ENCODE data around the gene UBE2L3. TPM values are rescaled to one million over a fixed set of nuclear protein-coding genes. Genes with fewer than 3 reads are reported as not detected.
A peak's percentile ranks its signal among the peaks of the same experiment; 100 is the strongest.

Gene UBE2L3
- total RNA-seq, 1 experiment from 2014 or later: 44.2 TPM

- intact Hi-C loops (cut with micrococcal nuclease): no loop called here
- H3K36me3 Mint-ChIP-seq (ENCODE audit: insufficient read depth, unreplicated experiment): peaks cover 80% of the 10 kb centered on the region
- TF ChIP-seq CTCF (IDR thresholded peaks at IDR 0.05; ENCODE audit: unreplicated experiment): peak; percentile 59
- DNase-seq (ENCODE audit: unreplicated experiment): peak; percentile 46
- CTCF ChIA-PET: interaction anchor here (0.6 to 2.6 kb wide), 4 partner anchors 16 to 558 kb away, joined by 3 to 10 read pairs (median 3); partner anchors contain the start of gene SDF2L1
- H3K9me3 Mint-ChIP-seq (ENCODE audit: unreplicated experiment): no peaks in the 10 kb centered on the region
- no peak overlapping the region for H3K27ac Mint-ChIP-seq (ENCODE audit: low read depth, unreplicated experiment)
- no TSS peak for BruUV-seq (replicated peaks)
- no peak overlapping the region for H3K4me3 Mint-ChIP-seq (ENCODE audit: unreplicated experiment)
- peaks cover 34% of the 10 kb centered on the region for H3K4me1 Mint-ChIP-seq (ENCODE audit: insufficient read depth, unreplicated experiment)
- POLR2A ChIA-PET: interaction anchor here (1.5 to 2.2 kb wide), 2 partner anchors 8 to 11 kb away, joined by 5 to 7 read pairs; no protein-coding TSS in a partner anchor
- no peaks in the 10 kb centered on the region for H3K27me3 Mint-ChIP-seq (ENCODE audit: insufficient read depth, unreplicated experiment)
Measured at GRCh38 chr22:21624120-21624879, 56.8 kb downstream of the UBE2L3 start.

- TF ChIP-seq CTCF (IDR thresholded peaks at IDR 0.05; ENCODE audit: unreplicated experiment): no peak
- Mint-ChIP-seq H3K36me3 (ENCODE audit: insufficient read depth, unreplicated experiment) (peaks cover 82% of the 10 kb centered on the region), H3K27ac (ENCODE audit: low read depth, unreplicated experiment) (no peak overlapping the region), H3K4me3 (ENCODE audit: unreplicated experiment) (no peak overlapping the region), H3K4me1 (ENCODE audit: insufficient read depth, unreplicated experiment) (peaks cover 34% of the 10 kb centered on the region), H3K9me3 (ENCODE audit: unreplicated experiment) (no peaks in the 10 kb centered on the region), H3K27me3 (ENCODE audit: insufficient read depth, unreplicated experiment) (no peaks in the 10 kb centered on the region)
- intact Hi-C loops (cut with micrococcal nuclease): no loop called here
- DNase-seq (ENCODE audit: unreplicated experiment): no peak
- ChIA-PET POLR2A (interaction anchor here (1.2 to 1.5 kb wide), 2 partner anchors 9 to 16 kb away, joined by 3 to 5 read pairs; partner anchors contain the start of gene SDF2L1), CTCF (interaction anchor here (0.6 to 2.6 kb wide), 4 partner anchors 17 to 559 kb away, joined by 3 to 10 read pairs (median 3); partner anchors contain the start of gene SDF2L1)
- no TSS peak for BruUV-seq (replicated peaks)
Measured at GRCh38 chr22:21624880-21625791, 57.6 kb downstream of the UBE2L3 start.

- H3K27me3 Mint-ChIP-seq (ENCODE audit: insufficient read depth, unreplicated experiment): no peaks in the 10 kb centered on the region
- intact Hi-C loops (cut with micrococcal nuclease): no loop called here
- POLR2A ChIA-PET: interaction anchor here (0.5 to 1.2 kb wide), 4 partner anchors 9 to 40 kb away, joined by 3 to 4 read pairs (median 3); partner anchors contain the start of gene SDF2L1
- H3K9me3 Mint-ChIP-seq (ENCODE audit: unreplicated experiment): no peaks in the 10 kb centered on the region
- no peak overlapping the region for H3K27ac Mint-ChIP-seq (ENCODE audit: low read depth, unreplicated experiment)
- no peak for TF ChIP-seq CTCF (IDR thresholded peaks at IDR 0.05; ENCODE audit: unreplicated experiment)
- no peak overlapping the region for H3K4me3 Mint-ChIP-seq (ENCODE audit: unreplicated experiment)
- H3K4me1 Mint-ChIP-seq (ENCODE audit: insufficient read depth, unreplicated experiment): peaks cover 34% of the 10 kb centered on the region
- DNase-seq (ENCODE audit: unreplicated experiment): no peak
- BruUV-seq (replicated peaks): no TSS peak
- CTCF ChIA-PET: interaction anchor here (0.6 to 2.6 kb wide), 3 partner anchors 13 to 843 kb away, joined by 4 to 10 read pairs (median 4); partner anchors contain the start of gene SDF2L1
- H3K36me3 Mint-ChIP-seq (ENCODE audit: insufficient read depth, unreplicated experiment): peaks cover 75% of the 10 kb centered on the region
Measured at GRCh38 chr22:21626073-21626734, 58.7 kb downstream of the UBE2L3 start.
